Esophagus (tissue), 2 donors: ENCODE results near the gene NKD2. TPM values are rescaled to one million over a fixed set of nuclear protein-coding genes. Genes with fewer than 3 reads are reported as not detected.

Source experiments
- H3K27ac ChIP-seq, 2 donors: one replicate each; pipeline ENCODE4 v1.5.1; 2013; ENCODE audit warnings: low read depth in 2 of 2, mild to moderate bottlenecking in 2 of 2, inconsistent platforms in 1 of 2, low read length in 1 of 2, moderate library complexity in 1 of 2
- H3K27me3 ChIP-seq, 2 donors: one replicate each; pipeline ENCODE4 v1.6.1; 2013; ENCODE audit warnings: low read length in 2 of 2, control low read depth in 1 of 2, mild to moderate bottlenecking in 1 of 2; ENCODE audit not compliant: insufficient read depth in 2 of 2, control insufficient read depth in 1 of 2
- H3K36me3 ChIP-seq, 2 donors: one replicate each; pipeline ENCODE4 v1.6.1; 2013; ENCODE audit warnings: low read length in 1 of 2; ENCODE audit not compliant: control insufficient read depth in 2 of 2, insufficient read depth in 2 of 2
- H3K4me1 ChIP-seq, 2 donors: one replicate each; pipeline ENCODE4 v1.6.1; 2013; ENCODE audit warnings: low read length in 1 of 2; ENCODE audit not compliant: control insufficient read depth in 2 of 2, insufficient read depth in 2 of 2
- H3K4me3 ChIP-seq, 2 donors: one replicate each; pipeline ENCODE4 v1.5.1; 2013; ENCODE audit warnings: low read length in 2 of 2, mild to moderate bottlenecking in 2 of 2, low read depth in 1 of 2, moderate library complexity in 1 of 2
- H3K9me3 ChIP-seq, 2 donors: one replicate each; pipeline ENCODE4 v1.6.1; 2013; ENCODE audit warnings: mild to moderate bottlenecking in 2 of 2, low read depth in 1 of 2, low read length in 1 of 2, moderate library complexity in 1 of 2; ENCODE audit not compliant: control insufficient read depth in 2 of 2, insufficient read depth in 1 of 2
- WGBS, 2 donors: extraction: QIAGEN DNeasy Blood & Tissue Kit; methylation state at CpG; one replicate each; pipeline ENCODE4 v1.1.7; 2013; 5-methylcytosine and 5-hydroxymethylcytosine counted together
- polyA plus RNA-seq, 2 donors: library from polyadenylated mRNA; stranded (reverse); fragments of 200-250 nt; gene quantifications; one replicate each; pipeline ENCODE4 v1.2.3, GENCODE V29; 2013
- donor health status: healthy with polysubstance abuse.
- donor health status: Bipolar disorder and iron deficiency.

The NKD2 gene
- polyA plus RNA-seq, 2 donors = 4.2 to 4.5 TPM

GRCh38 chr5:1087428-1087827 lies 78.8 kb downstream of the NKD2 start:
- no peak overlapping the region for H3K4me3 ChIP-seq
- no peaks in the 10 kb centered on the region for H3K9me3 ChIP-seq
- H3K27me3 ChIP-seq = no peaks in the 10 kb centered on the region
- WGBS, 2 donors = 97% methylated on average over 25 of the region's 25 CpGs
- no peaks in the 10 kb centered on the region for H3K4me1 ChIP-seq
- no peak overlapping the region for H3K27ac ChIP-seq
- peaks cover 0 to 29% of the 10 kb centered on the region in 2 donors for H3K36me3 ChIP-seq

DNA sequence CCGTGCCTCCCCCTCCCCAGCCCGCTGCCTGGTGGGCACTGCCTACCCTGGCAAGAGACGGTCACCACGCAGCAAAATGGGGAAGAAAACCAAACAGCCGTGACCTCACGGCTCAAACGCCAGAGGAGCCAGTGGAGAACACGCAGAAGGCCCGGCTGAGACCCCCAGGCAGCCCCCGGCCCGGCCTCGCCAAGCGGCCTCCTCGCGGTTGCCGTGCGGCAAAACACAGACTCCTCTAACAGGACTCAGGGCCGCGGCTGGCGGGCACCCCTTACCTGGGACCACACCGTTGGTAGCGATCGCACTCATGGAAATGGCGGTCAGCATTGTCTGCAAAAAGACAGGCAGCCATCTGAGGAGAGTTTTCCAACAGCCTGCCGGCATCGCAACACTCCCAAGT lies 79.4 kb downstream of the NKD2 start:
- H3K4me3 ChIP-seq = no peak overlapping the region
- no peaks in the 10 kb centered on the region for H3K9me3 ChIP-seq
- no peaks in the 10 kb centered on the region for H3K27me3 ChIP-seq
- no peak overlapping the region for H3K27ac ChIP-seq
- 96 to 97% methylated on average over 26 of the region's 26 CpGs for WGBS, 2 donors
- H3K4me1 ChIP-seq = no peaks in the 10 kb centered on the region
- H3K36me3 ChIP-seq = peaks cover 0 to 29% of the 10 kb centered on the region in 2 donors

Other genes starting within 250 kb of the NKD2 start
- gene ZDHHC11B, start 224.1 kb upstream of the NKD2 start, polyA plus RNA-seq = 1 to 10 TPM; 2.6 to 5.2 TPM
- gene ZDHHC11, start 157.8 kb upstream of the NKD2 start, polyA plus RNA-seq = 1 to 10 TPM; 2.4 to 4.0 TPM
- gene BRD9, start 116.0 kb upstream of the NKD2 start, polyA plus RNA-seq = 10 to 100 TPM; 18.4 to 20.6 TPM
- gene TRIP13, start 115.9 kb upstream of the NKD2 start, polyA plus RNA-seq = 1 to 10 TPM; 4.3 to 6.6 TPM
- gene SLC12A7, start 103.3 kb downstream of the NKD2 start, polyA plus RNA-seq = 1 to 10 TPM; 4.0 to 4.7 TPM
- not detected for gene SLC6A19, start 192.8 kb downstream of the NKD2 start, polyA plus RNA-seq
- not detected for gene SLC6A18, start 216.6 kb downstream of the NKD2 start, polyA plus RNA-seq